ENCODE results near the gene ALPI. TPM values are rescaled to one million over a fixed set of nuclear protein-coding genes. Genes with fewer than 3 reads are reported as not detected.

Gene ALPI
- total and polyA plus RNA-seq, 3 experiments from 2014 or later: not detected

GRCh38 chr2:232490221-232491138, 34.5 kb downstream of the ALPI start:
- H3K9me3 ChIP-seq (ENCODE audit: low read length): no peaks in the 10 kb centered on the region
- H3K4me1 ChIP-seq (ENCODE audit: insufficient read depth, low read length): no peaks in the 10 kb centered on the region
- no peaks in the 10 kb centered on the region for H3K9me3 Mint-ChIP-seq
- no peak overlapping the region for H3K27ac ChIP-seq (ENCODE audit: low read depth, low read length)
- peaks cover 15 to 41% of the 10 kb centered on the region in 2 donors for H3K27me3 Mint-ChIP-seq
- no peak overlapping the region for H3K27ac Mint-ChIP-seq
- ChIA-PET CTCF (no interaction called here), POLR2A (no interaction called here)
- H3K36me3 ChIP-seq (ENCODE audit: insufficient read depth, low read length): no peaks in the 10 kb centered on the region
- no peak overlapping the region for H3K4me3 ChIP-seq (ENCODE audit: low read length)
- peaks cover 3 to 10% (median 5%) of the 10 kb centered on the region in 3 donors for H3K4me1 Mint-ChIP-seq
- DNase-seq: peak in 1 of 5 donors; percentile 35
- peak overlapping the region in 1 of 7 donors; percentile 40 for H3K4me3 Mint-ChIP-seq
- H3K36me3 Mint-ChIP-seq: no peaks in the 10 kb centered on the region
- H3K27me3 ChIP-seq (ENCODE audit: insufficient read depth, low read length, poor library complexity, severe bottlenecking): no peaks in the 10 kb centered on the region

DNA sequence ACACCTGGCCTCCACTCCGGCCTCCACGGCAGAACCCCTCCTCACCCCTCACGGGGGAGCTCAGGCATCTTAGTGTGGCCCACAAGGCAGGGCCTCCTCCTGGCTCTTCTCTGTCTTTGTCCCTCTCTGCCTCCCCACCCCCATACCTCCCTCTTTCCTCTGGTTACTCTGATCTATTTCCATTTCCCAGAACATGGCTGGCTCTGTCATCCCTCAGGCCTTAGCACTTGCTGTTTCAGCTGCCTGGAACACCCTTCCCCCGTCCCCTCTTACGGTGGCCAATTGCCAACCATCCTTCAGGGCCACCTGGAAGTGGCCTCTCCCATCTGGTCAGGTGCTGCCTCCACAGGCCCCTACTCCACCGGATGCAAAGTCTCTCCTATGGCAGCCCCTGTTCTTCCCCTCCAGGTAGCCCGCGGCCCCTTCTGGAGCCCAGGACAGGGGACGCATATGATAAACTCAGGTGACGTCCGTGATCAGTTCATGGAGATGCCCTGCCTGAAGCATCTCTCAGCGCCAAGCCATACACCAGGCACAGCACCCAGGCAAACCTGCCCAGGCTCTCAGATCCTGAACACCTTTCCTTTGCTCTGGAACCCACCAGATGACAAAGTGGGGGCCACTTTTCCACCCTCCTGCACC, 35.3 kb downstream of the ALPI start:
- peak in 1 of 5 donors; percentile 39 for DNase-seq
- H3K27ac Mint-ChIP-seq: no peak overlapping the region
- H3K36me3 Mint-ChIP-seq: no peaks in the 10 kb centered on the region
- peaks cover 15 to 40% of the 10 kb centered on the region in 2 donors for H3K27me3 Mint-ChIP-seq
- H3K4me3 Mint-ChIP-seq: no peak overlapping the region
- no peak overlapping the region for H3K4me3 ChIP-seq (ENCODE audit: low read length)
- H3K36me3 ChIP-seq (ENCODE audit: insufficient read depth, low read length): no peaks in the 10 kb centered on the region
- POLR2A ChIA-PET: no interaction called here
- no peaks in the 10 kb centered on the region for H3K9me3 Mint-ChIP-seq
- CTCF ChIA-PET: no interaction called here
- no peaks in the 10 kb centered on the region for H3K9me3 ChIP-seq (ENCODE audit: low read length)
- no peak overlapping the region for H3K27ac ChIP-seq (ENCODE audit: low read depth, low read length)
- H3K4me1 Mint-ChIP-seq: peaks cover 3 to 9% (median 5%) of the 10 kb centered on the region in 3 donors
- no peaks in the 10 kb centered on the region for H3K27me3 ChIP-seq (ENCODE audit: insufficient read depth, low read length, poor library complexity, severe bottlenecking)
- no peaks in the 10 kb centered on the region for H3K4me1 ChIP-seq (ENCODE audit: insufficient read depth, low read length)

DNA sequence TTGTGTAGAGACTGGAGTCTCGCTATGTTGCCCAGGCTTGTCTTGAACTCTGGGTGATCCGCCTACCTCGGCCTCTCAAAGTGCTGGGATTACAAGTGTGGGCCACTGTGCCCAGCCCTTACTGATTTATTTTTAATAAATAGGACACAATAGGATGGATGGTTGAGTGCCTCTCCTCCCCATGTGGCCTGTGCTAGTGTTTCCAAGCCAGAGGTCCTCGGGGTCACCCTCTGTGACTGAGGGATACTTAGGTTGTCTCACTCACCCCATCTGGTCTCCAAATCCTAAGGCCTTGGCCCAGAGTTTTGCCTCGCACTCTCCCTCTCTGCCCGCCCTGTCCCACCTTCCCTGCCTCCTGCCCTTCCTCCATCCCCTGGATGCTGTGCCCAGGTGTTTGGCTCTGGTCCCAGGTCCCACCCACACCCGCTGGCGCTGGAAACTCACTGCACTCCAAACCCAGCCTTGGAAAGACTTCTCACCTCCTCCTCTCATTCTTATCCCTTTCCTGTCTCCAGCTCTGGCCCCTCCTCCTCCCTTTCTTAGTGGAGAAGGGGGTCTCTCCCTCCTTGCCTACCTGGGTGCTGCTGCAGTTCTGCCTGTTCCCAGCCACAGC, 36.4 kb downstream of the ALPI start:
- no peaks in the 10 kb centered on the region for H3K36me3 Mint-ChIP-seq
- peak in 1 of 5 donors; percentile 22 for DNase-seq
- ChIA-PET POLR2A (no interaction called here), CTCF (no interaction called here)
- no peaks in the 10 kb centered on the region for H3K9me3 ChIP-seq (ENCODE audit: low read length)
- no peak overlapping the region for H3K27ac ChIP-seq (ENCODE audit: low read depth, low read length)
- no peaks in the 10 kb centered on the region for H3K9me3 Mint-ChIP-seq
- no peak overlapping the region for H3K4me3 Mint-ChIP-seq
- peaks cover 3 to 5% (median 4%) of the 10 kb centered on the region in 3 donors for H3K4me1 Mint-ChIP-seq
- H3K4me3 ChIP-seq (ENCODE audit: low read length): no peak overlapping the region
- H3K27me3 ChIP-seq (ENCODE audit: insufficient read depth, low read length, poor library complexity, severe bottlenecking): no peaks in the 10 kb centered on the region
- peaks cover 15 to 40% of the 10 kb centered on the region in 2 donors for H3K27me3 Mint-ChIP-seq
- peak overlapping the region in 1 of 8 donors; percentile 36 for H3K27ac Mint-ChIP-seq
- H3K36me3 ChIP-seq (ENCODE audit: insufficient read depth, low read length): no peaks in the 10 kb centered on the region
- no peaks in the 10 kb centered on the region for H3K4me1 ChIP-seq (ENCODE audit: insufficient read depth, low read length)

DNA sequence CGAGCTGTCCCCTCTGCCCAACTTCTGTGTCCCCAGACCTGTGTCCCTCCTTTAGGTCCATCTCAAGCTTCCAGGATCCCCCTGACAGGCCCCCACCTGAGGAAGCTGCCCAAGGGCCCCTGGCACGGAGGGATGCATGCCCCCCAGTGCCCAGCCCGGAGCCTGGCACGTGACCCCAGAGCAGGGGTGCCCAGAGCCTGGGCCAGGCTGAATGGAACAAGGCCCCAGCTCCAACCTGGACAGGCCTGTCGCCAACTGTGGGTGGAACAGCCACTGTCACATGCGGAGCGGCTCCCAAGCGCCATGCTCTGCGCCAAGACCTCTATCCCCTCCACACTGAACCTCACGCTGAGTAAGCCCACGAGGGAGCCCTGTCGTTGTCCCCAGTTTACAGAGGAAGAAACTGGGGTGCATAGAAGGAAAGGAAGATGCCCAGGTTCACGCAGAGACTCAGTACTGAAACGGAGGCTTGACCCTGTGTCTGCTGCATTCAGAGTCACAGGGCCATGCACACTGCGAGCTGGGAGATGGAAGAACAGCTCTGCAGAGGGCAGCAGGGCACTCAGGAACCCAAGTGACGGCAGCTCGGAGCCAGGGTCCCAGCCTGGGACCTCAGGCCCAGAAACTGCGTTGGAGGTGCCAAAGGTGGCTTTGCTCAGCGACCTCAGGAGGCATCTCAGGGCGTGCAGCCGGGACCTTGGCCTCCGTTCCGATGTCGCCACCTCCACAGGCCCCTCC, 37.2 kb downstream of the ALPI start:
- peaks cover 3 to 5% (median 4%) of the 10 kb centered on the region in 3 donors for H3K4me1 Mint-ChIP-seq
- H3K27ac Mint-ChIP-seq: no peak overlapping the region
- no peaks in the 10 kb centered on the region for H3K27me3 ChIP-seq (ENCODE audit: insufficient read depth, low read length, poor library complexity, severe bottlenecking)
- no peak overlapping the region for H3K4me3 Mint-ChIP-seq
- no peak overlapping the region for H3K4me3 ChIP-seq (ENCODE audit: low read length)
- peaks cover 13 to 39% of the 10 kb centered on the region in 2 donors for H3K27me3 Mint-ChIP-seq
- H3K36me3 Mint-ChIP-seq: no peaks in the 10 kb centered on the region
- peak in 1 of 5 donors; percentile 31 for DNase-seq
- H3K36me3 ChIP-seq (ENCODE audit: insufficient read depth, low read length): no peaks in the 10 kb centered on the region
- H3K9me3 Mint-ChIP-seq: no peaks in the 10 kb centered on the region
- ChIA-PET CTCF (no interaction called here), POLR2A (no interaction called here)
- no peaks in the 10 kb centered on the region for H3K4me1 ChIP-seq (ENCODE audit: insufficient read depth, low read length)
- H3K27ac ChIP-seq (ENCODE audit: low read depth, low read length): no peak overlapping the region
- no peaks in the 10 kb centered on the region for H3K9me3 ChIP-seq (ENCODE audit: low read length)

DNA sequence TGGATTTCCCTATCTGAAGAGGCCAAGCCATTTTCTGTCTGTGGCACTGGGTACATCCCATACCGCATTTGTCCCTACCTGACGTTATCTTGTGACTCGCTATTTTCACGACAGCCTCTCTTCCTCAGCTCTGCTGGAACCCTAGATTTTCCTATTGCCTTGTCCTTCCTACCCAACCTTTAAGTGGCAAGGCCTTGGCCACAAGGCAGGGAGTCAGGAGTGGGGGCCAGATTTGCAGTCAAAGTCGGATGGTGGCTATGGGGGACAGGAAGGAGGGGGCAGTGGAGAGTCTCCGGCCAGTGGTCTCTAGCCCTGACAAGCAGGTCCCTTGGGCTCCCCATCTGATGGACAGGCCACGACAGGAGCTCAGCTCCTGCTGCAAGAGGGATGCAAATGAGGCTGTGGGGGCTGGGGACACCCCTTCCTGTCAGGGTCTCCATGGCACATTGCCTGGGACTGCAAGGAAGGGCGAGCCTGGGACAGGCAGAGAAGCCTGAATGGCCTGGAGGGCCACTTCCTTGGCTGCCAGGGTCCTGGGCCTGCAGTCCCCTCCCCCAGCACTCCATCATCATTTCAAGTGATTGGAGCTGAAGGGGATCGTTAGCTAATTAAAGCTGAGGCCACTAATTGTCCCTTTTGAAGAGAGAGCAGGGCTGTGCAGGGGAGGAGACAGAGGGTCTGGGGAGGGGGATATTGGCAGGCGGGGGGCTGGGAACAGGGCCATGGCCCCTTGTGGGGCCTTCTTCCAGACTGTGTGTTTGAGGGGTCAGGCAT, 37.9 kb downstream of the ALPI start:
- peak overlapping the region in 1 of 8 donors; percentile 72 for H3K27ac Mint-ChIP-seq

DNA sequence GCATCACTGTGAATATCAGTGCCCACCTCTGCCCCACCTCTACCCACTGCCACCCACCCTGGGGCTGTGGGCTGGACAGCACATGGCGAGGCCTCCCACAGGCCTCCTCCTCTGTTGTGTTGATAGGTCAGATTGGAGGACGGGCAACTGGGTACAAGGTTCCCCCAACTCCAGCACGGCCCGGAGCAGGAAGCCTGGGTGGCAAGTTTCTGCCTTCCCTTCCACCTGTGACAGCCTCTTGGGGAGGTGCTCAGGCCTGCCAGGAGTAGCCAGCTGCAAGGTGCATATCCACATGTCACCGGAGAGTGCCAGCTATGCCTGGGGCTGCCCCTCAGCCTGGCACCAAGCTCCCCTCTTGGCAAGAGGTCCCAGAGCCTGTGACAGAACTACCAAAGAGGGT, 38.6 kb downstream of the ALPI start:
- H3K9me3 Mint-ChIP-seq: no peaks in the 10 kb centered on the region
- no peak overlapping the region for H3K4me3 Mint-ChIP-seq
- H3K36me3 ChIP-seq (ENCODE audit: insufficient read depth, low read length): no peaks in the 10 kb centered on the region
- H3K36me3 Mint-ChIP-seq: no peaks in the 10 kb centered on the region
- no peaks in the 10 kb centered on the region for H3K4me1 Mint-ChIP-seq
- no peaks in the 10 kb centered on the region for H3K4me1 ChIP-seq (ENCODE audit: insufficient read depth, low read length)
- ChIA-PET POLR2A (no interaction called here), CTCF (no interaction called here)
- no peak overlapping the region for H3K27ac ChIP-seq (ENCODE audit: low read depth, low read length)
- no peaks in the 10 kb centered on the region for H3K27me3 ChIP-seq (ENCODE audit: insufficient read depth, low read length, poor library complexity, severe bottlenecking)
- H3K27me3 Mint-ChIP-seq: peaks cover 2 to 30% of the 10 kb centered on the region in 2 donors
- H3K27ac Mint-ChIP-seq: no peak overlapping the region
- DNase-seq: peak in 1 of 5 donors; percentile 11
- no peak overlapping the region for H3K4me3 ChIP-seq (ENCODE audit: low read length)
- H3K9me3 ChIP-seq (ENCODE audit: low read length): no peaks in the 10 kb centered on the region

More for the DNA sequence above, 37.9 kb downstream of the ALPI start:
- Histone ChIP-seq H3K27ac (ENCODE audit: low read depth, low read length) (no peak overlapping the region), H3K27me3 (ENCODE audit: insufficient read depth, low read length, poor library complexity, severe bottlenecking) (no peaks in the 10 kb centered on the region), H3K9me3 (ENCODE audit: low read length) (no peaks in the 10 kb centered on the region), H3K4me1 (ENCODE audit: insufficient read depth, low read length) (no peaks in the 10 kb centered on the region), H3K36me3 (ENCODE audit: insufficient read depth, low read length) (no peaks in the 10 kb centered on the region), H3K4me3 (ENCODE audit: low read length) (no peak overlapping the region)
- Mint-ChIP-seq H3K4me1 (peaks cover 0 to under 1% (median 0%) of the 10 kb centered on the region in 3 donors), H3K4me3 (no peak overlapping the region), H3K27me3 (peaks cover 7 to 37% of the 10 kb centered on the region in 2 donors), H3K36me3 (no peaks in the 10 kb centered on the region), H3K9me3 (no peaks in the 10 kb centered on the region)
- POLR2A ChIA-PET: no interaction called here
- DNase-seq: peak in 1 of 5 donors; percentile 15
- CTCF ChIA-PET: no interaction called here

- POLR2A ChIA-PET: interaction anchor here (0.6 kb wide), 1 partner anchor 1024 kb away, joined by 3 read pairs; no protein-coding TSS in a partner anchor
- H3K27me3 ChIP-seq (ENCODE audit: insufficient read depth, low read length, poor library complexity, severe bottlenecking): no peaks in the 10 kb centered on the region
- CTCF ChIA-PET: interaction anchor here (1.1 kb wide), 1 partner anchor 9 kb away, joined by 3 read pairs; no protein-coding TSS in a partner anchor
- Mint-ChIP-seq H3K27ac (no peak overlapping the region), H3K27me3 (peaks cover 0 to 30% of the 10 kb centered on the region in 2 donors), H3K4me1 (no peaks in the 10 kb centered on the region), H3K36me3 (no peaks in the 10 kb centered on the region), H3K9me3 (no peaks in the 10 kb centered on the region), H3K4me3 (no peak overlapping the region)
- no peaks in the 10 kb centered on the region for H3K36me3 ChIP-seq (ENCODE audit: insufficient read depth, low read length)
- no peak overlapping the region for H3K27ac ChIP-seq (ENCODE audit: low read depth, low read length)
- no peak overlapping the region for H3K4me3 ChIP-seq (ENCODE audit: low read length)
- no peaks in the 10 kb centered on the region for H3K4me1 ChIP-seq (ENCODE audit: insufficient read depth, low read length)
- no peak for DNase-seq
- no peaks in the 10 kb centered on the region for H3K9me3 ChIP-seq (ENCODE audit: low read length)
Measured at GRCh38 chr2:232495292-232495691, 39.3 kb downstream of the ALPI start.
